ENCODE measurements around the gene FBXW7. TPM values are rescaled to one million over a fixed set of nuclear protein-coding genes. Genes with fewer than 3 reads are reported as not detected.

The FBXW7 gene
- total and polyA plus RNA-seq, 2 of the 13 experiments (the other 11 are each of a cell fraction or from before 2014, with no cell fraction given) = 5.0 to 40.9 TPM

DNA sequence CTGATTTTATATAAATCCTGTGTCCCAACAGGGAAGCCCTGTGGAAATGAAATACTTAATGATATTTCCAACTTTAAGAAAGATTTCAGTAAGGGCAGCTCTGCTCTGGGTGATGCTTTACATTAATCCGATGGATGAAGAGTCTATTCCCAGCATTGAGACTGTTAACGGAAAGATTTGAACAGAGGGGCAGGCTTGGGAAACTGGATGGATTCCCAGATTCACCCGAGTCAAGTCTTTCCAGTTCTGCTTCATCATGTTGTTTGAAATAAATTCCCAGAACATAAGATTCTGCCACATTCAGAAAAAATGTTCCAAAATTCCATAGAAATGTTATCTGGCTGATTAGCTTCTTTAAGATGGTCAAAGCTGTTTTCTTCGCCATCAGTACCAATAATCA, 246.0 kb downstream of the FBXW7 start:
- Histone ChIP-seq H3K27me3 (ENCODE audit: control insufficient read depth in 1 of 2, insufficient read depth in 2 of 2, low read length in 2 of 2) (peaks cover 0 to 6% of the 10 kb centered on the region in 2 experiments; a peak in 2 of 5 replicates), H4K20me1 (ENCODE audit: insufficient read depth, low read length) (no peaks in the 10 kb centered on the region), H3K36me3 (replicated peaks in 1 of 2; ENCODE audit: control insufficient read depth in 1 of 2, insufficient read depth in 2 of 2, low read length in 2 of 2) (no peaks in the 10 kb centered on the region), H3K4me2 (ENCODE audit: low read depth, low read length) (no peak overlapping the region), H3K79me2 (ENCODE audit: insufficient read depth, low read length) (no peaks in the 10 kb centered on the region), H2AFZ (ENCODE audit: low read length) (no peak overlapping the region), H3K9me3 (ENCODE audit: low read length) (no peaks in the 10 kb centered on the region), H3K4me3 (replicated peaks in 1 of 3; ENCODE audit: insufficient read depth in 1 of 3, low read depth in 2 of 3, low read length in 3 of 3) (no peak overlapping the region), H3K27ac (ENCODE audit: extremely low read length, insufficient read depth, low read length) (no peak overlapping the region), H3K9ac (ENCODE audit: insufficient read depth, low read depth, low read length) (no peak overlapping the region), H3K4me1 (ENCODE audit: insufficient read depth, low read length) (no peaks in the 10 kb centered on the region)
- ATAC-seq (no peak), DNase-seq (ENCODE audit: low spot score) (no peak), FAIRE-seq (no peak)
- CTCF ChIA-PET (ENCODE audit: low intra/inter-chr PET ratio, low total read pairs) = no interaction called here
- in situ Hi-C loops (cut with HindIII; ENCODE audit: extremely low pct_ligation_motif_present, low pct_unique_long_range_greater_than_20kb) = no loop called here
- no peak for TF ChIP-seq ZNF317 (CRISPR knock-in tag; IDR thresholded peaks at IDR 0.05)
- TF ChIP-seq SP1 (IDR thresholded peaks at IDR 0.05) = no peak
- no peak for TF ChIP-seq SP1 (CRISPR knock-in tag; IDR thresholded peaks at IDR 0.05)
- no peak for TF ChIP-seq ATF1 (CRISPR knock-in tag; IDR thresholded peaks at IDR 0.05)
- TF ChIP-seq, protein P1, sequence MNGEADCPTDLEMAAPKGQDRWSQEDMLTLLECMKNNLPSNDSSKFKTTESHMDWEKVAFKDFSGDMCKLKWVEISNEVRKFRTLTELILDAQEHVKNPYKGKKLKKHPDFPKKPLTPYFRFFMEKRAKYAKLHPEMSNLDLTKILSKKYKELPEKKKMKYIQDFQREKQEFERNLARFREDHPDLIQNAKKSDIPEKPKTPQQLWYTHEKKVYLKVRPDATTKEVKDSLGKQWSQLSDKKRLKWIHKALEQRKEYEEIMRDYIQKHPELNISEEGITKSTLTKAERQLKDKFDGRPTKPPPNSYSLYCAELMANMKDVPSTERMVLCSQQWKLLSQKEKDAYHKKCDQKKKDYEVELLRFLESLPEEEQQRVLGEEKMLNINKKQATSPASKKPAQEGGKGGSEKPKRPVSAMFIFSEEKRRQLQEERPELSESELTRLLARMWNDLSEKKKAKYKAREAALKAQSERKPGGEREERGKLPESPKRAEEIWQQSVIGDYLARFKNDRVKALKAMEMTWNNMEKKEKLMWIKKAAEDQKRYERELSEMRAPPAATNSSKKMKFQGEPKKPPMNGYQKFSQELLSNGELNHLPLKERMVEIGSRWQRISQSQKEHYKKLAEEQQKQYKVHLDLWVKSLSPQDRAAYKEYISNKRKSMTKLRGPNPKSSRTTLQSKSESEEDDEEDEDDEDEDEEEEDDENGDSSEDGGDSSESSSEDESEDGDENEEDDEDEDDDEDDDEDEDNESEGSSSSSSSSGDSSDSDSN (CRISPR knock-in tag; IDR thresholded peaks at IDR 0.05) = no peak
- TF ChIP-seq HNRNPUL1 (IDR thresholded peaks at IDR 0.05; ENCODE audit: low read depth, low read length) = no peak
- TF ChIP-seq, protein P2, sequence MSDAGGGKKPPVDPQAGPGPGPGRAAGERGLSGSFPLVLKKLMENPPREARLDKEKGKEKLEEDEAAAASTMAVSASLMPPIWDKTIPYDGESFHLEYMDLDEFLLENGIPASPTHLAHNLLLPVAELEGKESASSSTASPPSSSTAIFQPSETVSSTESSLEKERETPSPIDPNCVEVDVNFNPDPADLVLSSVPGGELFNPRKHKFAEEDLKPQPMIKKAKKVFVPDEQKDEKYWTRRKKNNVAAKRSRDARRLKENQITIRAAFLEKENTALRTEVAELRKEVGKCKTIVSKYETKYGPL (CRISPR knock-in tag; IDR thresholded peaks at IDR 0.05) = no peak
- TF ChIP-seq, protein P3, sequence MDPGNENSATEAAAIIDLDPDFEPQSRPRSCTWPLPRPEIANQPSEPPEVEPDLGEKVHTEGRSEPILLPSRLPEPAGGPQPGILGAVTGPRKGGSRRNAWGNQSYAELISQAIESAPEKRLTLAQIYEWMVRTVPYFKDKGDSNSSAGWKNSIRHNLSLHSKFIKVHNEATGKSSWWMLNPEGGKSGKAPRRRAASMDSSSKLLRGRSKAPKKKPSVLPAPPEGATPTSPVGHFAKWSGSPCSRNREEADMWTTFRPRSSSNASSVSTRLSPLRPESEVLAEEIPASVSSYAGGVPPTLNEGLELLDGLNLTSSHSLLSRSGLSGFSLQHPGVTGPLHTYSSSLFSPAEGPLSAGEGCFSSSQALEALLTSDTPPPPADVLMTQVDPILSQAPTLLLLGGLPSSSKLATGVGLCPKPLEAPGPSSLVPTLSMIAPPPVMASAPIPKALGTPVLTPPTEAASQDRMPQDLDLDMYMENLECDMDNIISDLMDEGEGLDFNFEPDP (CRISPR knock-in tag; conservative IDR thresholded peaks at IDR 0.05) = no peak
- TF ChIP-seq ZNF180 (CRISPR knock-in tag; IDR thresholded peaks at IDR 0.05; ENCODE audit: borderline replicate concordance, low read depth) = no peak
- TF ChIP-seq, protein P4, sequence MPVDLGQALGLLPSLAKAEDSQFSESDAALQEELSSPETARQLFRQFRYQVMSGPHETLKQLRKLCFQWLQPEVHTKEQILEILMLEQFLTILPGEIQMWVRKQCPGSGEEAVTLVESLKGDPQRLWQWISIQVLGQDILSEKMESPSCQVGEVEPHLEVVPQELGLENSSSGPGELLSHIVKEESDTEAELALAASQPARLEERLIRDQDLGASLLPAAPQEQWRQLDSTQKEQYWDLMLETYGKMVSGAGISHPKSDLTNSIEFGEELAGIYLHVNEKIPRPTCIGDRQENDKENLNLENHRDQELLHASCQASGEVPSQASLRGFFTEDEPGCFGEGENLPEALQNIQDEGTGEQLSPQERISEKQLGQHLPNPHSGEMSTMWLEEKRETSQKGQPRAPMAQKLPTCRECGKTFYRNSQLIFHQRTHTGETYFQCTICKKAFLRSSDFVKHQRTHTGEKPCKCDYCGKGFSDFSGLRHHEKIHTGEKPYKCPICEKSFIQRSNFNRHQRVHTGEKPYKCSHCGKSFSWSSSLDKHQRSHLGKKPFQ (CRISPR knock-in tag; IDR thresholded peaks at IDR 0.05; ENCODE audit: insufficient replicate concordance) = no peak
- TF ChIP-seq TBX3 (IDR thresholded peaks at IDR 0.05; ENCODE audit: borderline replicate concordance) = no peak
- TF ChIP-seq ZNF282 (IDR thresholded peaks at IDR 0.05; ENCODE audit: partially characterized antibody) = no peak
- TF ChIP-seq EHMT2 (IDR thresholded peaks at IDR 0.05; ENCODE audit: borderline replicate concordance, low read depth, low read length) = no peak
- TF ChIP-seq, protein P5, sequence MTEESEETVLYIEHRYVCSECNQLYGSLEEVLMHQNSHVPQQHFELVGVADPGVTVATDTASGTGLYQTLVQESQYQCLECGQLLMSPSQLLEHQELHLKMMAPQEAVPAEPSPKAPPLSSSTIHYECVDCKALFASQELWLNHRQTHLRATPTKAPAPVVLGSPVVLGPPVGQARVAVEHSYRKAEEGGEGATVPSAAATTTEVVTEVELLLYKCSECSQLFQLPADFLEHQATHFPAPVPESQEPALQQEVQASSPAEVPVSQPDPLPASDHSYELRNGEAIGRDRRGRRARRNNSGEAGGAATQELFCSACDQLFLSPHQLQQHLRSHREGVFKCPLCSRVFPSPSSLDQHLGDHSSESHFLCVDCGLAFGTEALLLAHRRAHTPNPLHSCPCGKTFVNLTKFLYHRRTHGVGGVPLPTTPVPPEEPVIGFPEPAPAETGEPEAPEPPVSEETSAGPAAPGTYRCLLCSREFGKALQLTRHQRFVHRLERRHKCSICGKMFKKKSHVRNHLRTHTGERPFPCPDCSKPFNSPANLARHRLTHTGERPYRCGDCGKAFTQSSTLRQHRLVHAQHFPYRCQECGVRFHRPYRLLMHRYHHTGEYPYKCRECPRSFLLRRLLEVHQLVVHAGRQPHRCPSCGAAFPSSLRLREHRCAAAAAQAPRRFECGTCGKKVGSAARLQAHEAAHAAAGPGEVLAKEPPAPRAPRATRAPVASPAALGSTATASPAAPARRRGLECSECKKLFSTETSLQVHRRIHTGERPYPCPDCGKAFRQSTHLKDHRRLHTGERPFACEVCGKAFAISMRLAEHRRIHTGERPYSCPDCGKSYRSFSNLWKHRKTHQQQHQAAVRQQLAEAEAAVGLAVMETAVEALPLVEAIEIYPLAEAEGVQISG (CRISPR knock-in tag; IDR thresholded peaks at IDR 0.05) = no peak
- TF ChIP-seq SOX5 (CRISPR knock-in tag; IDR thresholded peaks at IDR 0.05; ENCODE audit: borderline replicate concordance) = no peak
- POLR2A ChIA-PET = no interaction called here
- intact Hi-C loops (cut with micrococcal nuclease; ENCODE audit: unreplicated experiment) = no loop called here
- 1% methylated on average over 4 of the region's 4 CpGs for WGBS (ENCODE audit: low lambda C conversion rate)
- no TSS peak for BruUV-seq (replicated peaks)

Measured in HepG2 (cell line).